Measurements from ENCODE around the gene IRF7.

The IRF7 gene

GRCh38 chr11:617199-617911 lies 1.6 kb upstream of the IRF7 start:
- Histone ChIP-seq H3K4me1 (ENCODE audit: low read length) (peaks cover 20% of the 10 kb centered on the region), H3K9me3 (ENCODE audit: insufficient read depth, low read length) (no peaks in the 10 kb centered on the region), H3K4me2 (ENCODE audit: low read length) (peak overlapping the region; percentile 84; the same call in 1 of the 2 replicates), H3K79me2 (ENCODE audit: low read length) (peaks cover 5% of the 10 kb centered on the region; the same call in 1 of the 2 replicates), H3K9ac (ENCODE audit: low read length) (no peak overlapping the region), H3K4me3 (ENCODE audit: low read length) (no peak overlapping the region), H3K27me3 (ENCODE audit: low read depth, low read length) (no peaks in the 10 kb centered on the region), H2AFZ (ENCODE audit: low read depth, low read length) (no peak overlapping the region), H4K20me1 (ENCODE audit: insufficient read depth, low read length) (peaks cover 17% of the 10 kb centered on the region), H3K36me3 (replicated peaks; ENCODE audit: low read depth, low read length) (peaks cover 9% of the 10 kb centered on the region), H3K27ac (ENCODE audit: low read length) (no peak overlapping the region)
- TF ChIP-seq CTCF (IDR thresholded peaks at IDR 0.05; ENCODE audit: low read depth, low read length) (no peak), EZH2phosphoT487 (IDR thresholded peaks at IDR 0.05; ENCODE audit: low read depth) (no peak)

- no peak for TF ChIP-seq CTCF (IDR thresholded peaks at IDR 0.05; ENCODE audit: low read depth, low read length)
- TF ChIP-seq EZH2phosphoT487 (IDR thresholded peaks at IDR 0.05; ENCODE audit: low read depth), result no peak
- Histone ChIP-seq H3K4me3 (ENCODE audit: low read length) (peak overlapping the region; percentile 88), H3K9me3 (ENCODE audit: insufficient read depth, low read length) (no peaks in the 10 kb centered on the region), H3K27ac (ENCODE audit: low read length) (peak overlapping the region; percentile 90), H3K4me2 (ENCODE audit: low read length) (peak overlapping the region; percentile 84), H3K9ac (ENCODE audit: low read length) (peak overlapping the region; percentile 68), H3K36me3 (replicated peaks; ENCODE audit: low read depth, low read length) (peaks cover 16% of the 10 kb centered on the region), H4K20me1 (ENCODE audit: insufficient read depth, low read length) (peaks cover 20% of the 10 kb centered on the region), H2AFZ (ENCODE audit: low read depth, low read length) (no peak overlapping the region), H3K4me1 (ENCODE audit: low read length) (peaks cover 20% of the 10 kb centered on the region), H3K27me3 (ENCODE audit: low read depth, low read length) (no peaks in the 10 kb centered on the region), H3K79me2 (ENCODE audit: low read length) (peaks cover 5% of the 10 kb centered on the region; the same call in 1 of the 2 replicates)
Observed at GRCh38 chr11:616320-617198, 809 bp upstream of the IRF7 start.

GRCh38 chr11:614623-615503 lies 887 bp downstream of the IRF7 start:
- Histone ChIP-seq H3K4me3 (ENCODE audit: low read length) (peak overlapping the region; percentile 88), H3K9me3 (ENCODE audit: insufficient read depth, low read length) (no peaks in the 10 kb centered on the region), H3K79me2 (ENCODE audit: low read length) (peaks cover 5% of the 10 kb centered on the region; the same call in 1 of the 2 replicates), H3K4me1 (ENCODE audit: low read length) (peaks cover 20% of the 10 kb centered on the region), H2AFZ (ENCODE audit: low read depth, low read length) (no peak overlapping the region), H3K4me2 (ENCODE audit: low read length) (peak overlapping the region; percentile 84), H4K20me1 (ENCODE audit: insufficient read depth, low read length) (peaks cover 20% of the 10 kb centered on the region), H3K27ac (ENCODE audit: low read length) (peak overlapping the region; percentile 90), H3K9ac (ENCODE audit: low read length) (peak overlapping the region; percentile 77), H3K36me3 (replicated peaks; ENCODE audit: low read depth, low read length) (peaks cover 33% of the 10 kb centered on the region), H3K27me3 (ENCODE audit: low read depth, low read length) (no peaks in the 10 kb centered on the region)
- TF ChIP-seq EZH2phosphoT487 (IDR thresholded peaks at IDR 0.05; ENCODE audit: low read depth) (no peak), CTCF (IDR thresholded peaks at IDR 0.05; ENCODE audit: low read depth, low read length) (no peak)
